Measurements from ENCODE around the gene ZNF331.

DNA sequence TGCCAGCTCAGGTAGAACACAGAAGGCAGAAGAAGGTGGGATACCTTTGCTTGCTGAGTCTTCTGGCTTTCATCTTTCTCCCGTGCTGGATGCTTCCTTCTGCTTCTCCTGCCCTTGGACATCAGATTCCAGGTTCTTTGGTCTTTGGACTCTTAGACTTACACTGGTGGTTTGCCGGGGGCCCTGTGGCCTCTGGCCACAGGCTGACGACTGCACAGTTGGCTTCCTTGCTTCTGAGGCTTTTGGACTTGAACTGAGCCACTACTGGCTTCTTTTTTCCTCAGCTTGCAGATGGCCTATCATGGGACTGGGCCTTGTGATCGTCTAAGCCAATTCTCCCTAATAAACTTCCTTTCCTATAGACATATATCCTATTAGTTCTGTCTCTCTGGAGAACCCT lies 19.8 kb upstream of the ZNF331 start:
- TF ChIP-seq, protein P1, sequence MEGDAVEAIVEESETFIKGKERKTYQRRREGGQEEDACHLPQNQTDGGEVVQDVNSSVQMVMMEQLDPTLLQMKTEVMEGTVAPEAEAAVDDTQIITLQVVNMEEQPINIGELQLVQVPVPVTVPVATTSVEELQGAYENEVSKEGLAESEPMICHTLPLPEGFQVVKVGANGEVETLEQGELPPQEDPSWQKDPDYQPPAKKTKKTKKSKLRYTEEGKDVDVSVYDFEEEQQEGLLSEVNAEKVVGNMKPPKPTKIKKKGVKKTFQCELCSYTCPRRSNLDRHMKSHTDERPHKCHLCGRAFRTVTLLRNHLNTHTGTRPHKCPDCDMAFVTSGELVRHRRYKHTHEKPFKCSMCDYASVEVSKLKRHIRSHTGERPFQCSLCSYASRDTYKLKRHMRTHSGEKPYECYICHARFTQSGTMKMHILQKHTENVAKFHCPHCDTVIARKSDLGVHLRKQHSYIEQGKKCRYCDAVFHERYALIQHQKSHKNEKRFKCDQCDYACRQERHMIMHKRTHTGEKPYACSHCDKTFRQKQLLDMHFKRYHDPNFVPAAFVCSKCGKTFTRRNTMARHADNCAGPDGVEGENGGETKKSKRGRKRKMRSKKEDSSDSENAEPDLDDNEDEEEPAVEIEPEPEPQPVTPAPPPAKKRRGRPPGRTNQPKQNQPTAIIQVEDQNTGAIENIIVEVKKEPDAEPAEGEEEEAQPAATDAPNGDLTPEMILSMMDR (IDR thresholded peaks at IDR 0.05) = no peak
- no peak for TF ChIP-seq ZFX (IDR thresholded peaks at IDR 0.05; ENCODE audit: borderline replicate concordance)

Data from 22Rv1 (cell line).